ENCODE data around the gene RAB22A. TPM values are rescaled to one million over a fixed set of nuclear protein-coding genes. Genes with fewer than 3 reads are reported as not detected.

The RAB22A gene
- total and polyA plus RNA-seq, 9 of the 15 experiments (the other 6 are each of a cell fraction or from before 2014, with no cell fraction given), result 1.1 to 8.0 (median 6.7) TPM

GRCh38 chr20:58389968-58390658, 80.6 kb downstream of the RAB22A start (continued):
- TF ChIP-seq MTA2 (IDR thresholded peaks at IDR 0.05; ENCODE audit: low read depth) (peak; percentile 74), TARDBP (IDR thresholded peaks at IDR 0.05) (no peak), MAFG (tag; conservative IDR thresholded peaks at IDR 0.05) (no peak), SMARCE1 (IDR thresholded peaks at IDR 0.05) (peak; percentile 95), GATA2 (CRISPR knock-in tag; IDR thresholded peaks at IDR 0.05) (peak; percentile 78), ZNF764 (CRISPR knock-in tag; IDR thresholded peaks at IDR 0.05; ENCODE audit: low read depth) (no peak), HMG20B (CRISPR knock-in tag; IDR thresholded peaks at IDR 0.05) (no peak), MTA3 (IDR thresholded peaks at IDR 0.05; ENCODE audit: borderline replicate concordance) (peak; percentile 45; the same call in 1 of the 2 replicates), FOXK2 (conservative IDR thresholded peaks at IDR 0.05 in 1 of 2, IDR thresholded peaks at IDR 0.05 in 1 of 2; ENCODE audit: low read depth in 2 of 2) (peak in 1 of 2 experiments; percentile 48; a peak in 1 of 4 replicates), IFI16 (CRISPR knock-in tag; IDR thresholded peaks at IDR 0.05) (no peak), ZNF347 (CRISPR knock-in tag; IDR thresholded peaks at IDR 0.05; ENCODE audit: low read depth) (no peak), ZNF263 (CRISPR knock-in tag; IDR thresholded peaks at IDR 0.05; ENCODE audit: borderline replicate concordance) (0 out of 2 replicates have a peak, but pooled peaks have one; percentile 22), ZSCAN32 (CRISPR knock-in tag; IDR thresholded peaks at IDR 0.05) (no peak), ZNF121 (CRISPR knock-in tag; conservative IDR thresholded peaks at IDR 0.05) (no peak), ZNF780A (CRISPR knock-in tag; IDR thresholded peaks at IDR 0.05) (no peak), MECOM (CRISPR knock-in tag; IDR thresholded peaks at IDR 0.05) (no peak), ATF4 (CRISPR knock-in tag; IDR thresholded peaks at IDR 0.05) (no peak), ZNF785 (CRISPR knock-in tag; IDR thresholded peaks at IDR 0.05) (no peak), TAF7 (tag; IDR thresholded peaks at IDR 0.05) (no peak), SNIP1 (IDR thresholded peaks at IDR 0.05; ENCODE audit: low read depth) (no peak), ZNF143 (CRISPR knock-in tag; IDR thresholded peaks at IDR 0.05) (no peak), TFE3 (CRISPR knock-in tag; IDR thresholded peaks at IDR 0.05) (no peak), MYNN (IDR thresholded peaks at IDR 0.05) (no peak; the same call in 1 of the 2 replicates), MYNN (CRISPR knock-in tag; IDR thresholded peaks at IDR 0.05) (no peak), ZFP91 (CRISPR knock-in tag; IDR thresholded peaks at IDR 0.05) (no peak), PTBP1 (IDR thresholded peaks at IDR 0.05; ENCODE audit: low read depth, low read length) (no peak)
- TF ChIP-seq, protein P1, sequence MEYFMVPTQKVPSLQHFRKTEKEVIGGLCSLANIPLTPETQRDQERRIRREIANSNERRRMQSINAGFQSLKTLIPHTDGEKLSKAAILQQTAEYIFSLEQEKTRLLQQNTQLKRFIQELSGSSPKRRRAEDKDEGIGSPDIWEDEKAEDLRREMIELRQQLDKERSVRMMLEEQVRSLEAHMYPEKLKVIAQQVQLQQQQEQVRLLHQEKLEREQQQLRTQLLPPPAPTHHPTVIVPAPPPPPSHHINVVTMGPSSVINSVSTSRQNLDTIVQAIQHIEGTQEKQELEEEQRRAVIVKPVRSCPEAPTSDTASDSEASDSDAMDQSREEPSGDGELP (CRISPR knock-in tag; IDR thresholded peaks at IDR 0.05; ENCODE audit: borderline replicate concordance), result no peak
